Endothelial cell of umbilical vein (primary cell): ENCODE measurements around the gene PHACTR1. TPM values are rescaled to one million over a fixed set of nuclear protein-coding genes. Genes with fewer than 3 reads are reported as not detected.

Source experiments
- BruUV-seq: library from RNA; stranded (reverse); fragments of 400-500 nt; replicated peaks from 2 replicates; lab custom pipeline; 2021; lab: Mats Ljungman, UMichigan
- CTCF ChIA-PET: fragments of 300-600, 350-600 bp; sonication (Branson Sonifier 250); formaldehyde crosslinking; loops from one replicate; lab custom pipeline; 2021; ENCODE audit warnings: antibody characterized with exemption, inconsistent platforms; lab: Charles Lee
- POLR2A ChIA-PET: fragments of 300-600, 350-600 bp; sonication (Branson Sonifier 250); formaldehyde crosslinking; loops from one replicate; lab custom pipeline; 2021; ENCODE audit warnings: antibody characterized with exemption, inconsistent platforms; lab: Charles Lee
- DNase-seq: peaks from one replicate; pipeline ENCODE4 v3.0.0-alpha.2; 2011; ENCODE audit warnings: low read depth, low spot score
- FAIRE-seq: peaks from 2 replicates; lab custom pipeline; 2011; peaks lifted over from hg19 to GRCh38; lab: Jason Lieb, UNC
- H2AFZ ChIP-seq: 2 replicates; pipeline ENCODE4 v1.6.0; 2012; ENCODE audit warnings: low read depth, low read length, control low read depth, inconsistent platforms
- H3K27ac ChIP-seq: 2 replicates; pipeline ENCODE4 v1.5.1; 2011; ENCODE audit warnings: low read depth, mild to moderate bottlenecking, control low read depth, low read length, moderate library complexity; ENCODE audit not compliant: insufficient read depth
- H3K27me3 ChIP-seq, 2 experiments: 2 replicates each; pipeline versions ENCODE4 v1.6.0 to v1.6.1; 2011; ENCODE audit warnings: low read length in 2 of 2, mixed read lengths in 1 of 2; ENCODE audit not compliant: control insufficient read depth in 2 of 2, insufficient read depth in 2 of 2
- H3K36me3 ChIP-seq, 2 experiments: 2 replicates in 1 of 2; 3 replicates in 1 of 2; pipeline ENCODE4 v1.5.1; 2011; ENCODE audit warnings: low read length in 2 of 2, mild to moderate bottlenecking in 1 of 2, moderate library complexity in 1 of 2; ENCODE audit not compliant: control insufficient read depth in 2 of 2, insufficient read depth in 2 of 2; ENCODE audit errors: extremely low read depth in 1 of 2
- H3K4me1 ChIP-seq: 3 replicates; pipeline ENCODE4 v1.5.1; 2011; ENCODE audit warnings: mild to moderate bottlenecking, low read length; ENCODE audit not compliant: control insufficient read depth, insufficient read depth; ENCODE audit errors: extremely low read depth
- H3K4me2 ChIP-seq: 2 replicates; pipeline ENCODE4 v1.6.1; 2011; ENCODE audit warnings: low read length, control low read depth, mixed read lengths; ENCODE audit not compliant: insufficient read depth
- H3K4me3 ChIP-seq, 3 experiments: fragments of 200-600 bp in 1 of 3; sonication (generic), shearing (Covaris generic) in 1 of 3; replicated peaks in 1 of 3; 2 replicates each; pipeline ENCODE4 v1.5.1; 2011 to 2016; ENCODE audit warnings: control low read depth in 3 of 3, low read length in 3 of 3, mild to moderate bottlenecking in 2 of 3, inconsistent platforms in 1 of 3, low read depth in 1 of 3, moderate library complexity in 1 of 3; ENCODE audit not compliant: insufficient read depth in 1 of 3
- H3K79me2 ChIP-seq: 2 replicates; pipeline ENCODE4 v1.6.0; 2012; ENCODE audit warnings: low read length, inconsistent platforms; ENCODE audit not compliant: control insufficient read depth, insufficient read depth
- H3K9ac ChIP-seq: replicated peaks from 2 replicates; pipeline ENCODE3; 2011; ENCODE audit warnings: low read length, control low read depth; ENCODE audit not compliant: insufficient read depth; ENCODE audit errors: extremely low read depth
- H3K9me1 ChIP-seq: replicated peaks from 3 replicates; pipeline ENCODE4 v1.6.0; 2011; ENCODE audit warnings: mild to moderate bottlenecking, low read length; ENCODE audit not compliant: control insufficient read depth, insufficient read depth; ENCODE audit errors: extremely low read depth
- H3K9me3 ChIP-seq: replicated peaks from 2 replicates; pipeline ENCODE4 v1.5.1; 2012; ENCODE audit warnings: low read length, inconsistent platforms; ENCODE audit not compliant: control insufficient read depth, insufficient read depth
- H4K20me1 ChIP-seq: replicated peaks from 2 replicates; pipeline ENCODE3; 2011; ENCODE audit warnings: mild to moderate bottlenecking, low read length; ENCODE audit not compliant: control insufficient read depth, insufficient read depth; ENCODE audit errors: extremely low read depth
- EZH2 ChIP-seq: IDR thresholded peaks from 2 replicates; pipeline ENCODE4 v1.6.1; 2012; ENCODE audit warnings: borderline replicate concordance, low read depth, mild to moderate bottlenecking, moderate library complexity, low read length, inconsistent platforms; ENCODE audit not compliant: severe bottlenecking
- FOS ChIP-seq: IDR thresholded peaks from 2 replicates; pipeline ENCODE4 v1.6.1; 2011; ENCODE audit warnings: mild to moderate bottlenecking, low read length, moderate library complexity, borderline replicate concordance; ENCODE audit not compliant: insufficient read depth
- GATA2 ChIP-seq: IDR thresholded peaks from 2 replicates; pipeline ENCODE4 v1.7.0; 2011; ENCODE audit warnings: low read depth, mild to moderate bottlenecking, moderate library complexity, mixed read lengths, low read length; ENCODE audit not compliant: insufficient read length, insufficient read depth
- JUN ChIP-seq: IDR thresholded peaks from 2 replicates; pipeline ENCODE4 v1.6.1; 2011; ENCODE audit warnings: borderline replicate concordance, low read depth; ENCODE audit not compliant: insufficient read length, insufficient read depth
- MYC ChIP-seq: IDR thresholded peaks from one replicate; pipeline ENCODE4 v1.6.1; 2011; ENCODE audit warnings: mild to moderate bottlenecking, low read depth, low read length
- POLR2A ChIP-seq: IDR thresholded peaks from 2 replicates; pipeline ENCODE4 v1.6.1; 2012; ENCODE audit warnings: low read depth, mild to moderate bottlenecking, control low read depth, low read length
- POLR2AphosphoS5 ChIP-seq: IDR thresholded peaks from 2 replicates; pipeline ENCODE4 v1.6.1; 2012; ENCODE audit warnings: low read depth, mild to moderate bottlenecking, control low read depth, low read length, moderate library complexity; ENCODE audit not compliant: insufficient read depth
- dilution Hi-C: fragments of 300-500 bp; cut with MboI; formaldehyde crosslinking; loops from one replicate; pipeline ENCODE4 v1.15.0; 2019; ENCODE audit warnings: low sequenced_read_pairs; ENCODE audit not compliant: extremely low pct_ligation_motif_present
- intact Hi-C: fragments of 100-400 bp; cut with micrococcal nuclease; formaldehyde crosslinking; loops from one replicate; pipeline ENCODE4 v1.10.0; 2022
- polyA plus RNA-seq, 4 experiments: library from polyadenylated mRNA; depleted of rRNA in 3 of 4; stranded (reverse) in 3 of 4; unstranded in 1 of 4; fragments of >200 nt; gene quantifications; 2 replicates each; pipeline versions ENCODE4 v1.2.1 to v1.2.3, GENCODE V29; 2011 to 2012; ENCODE audit warnings: missing spikeins in 1 of 4
- total RNA-seq: library from RNA; stranded (reverse); gene quantifications from 2 replicates; pipeline ENCODE4 v1.2.3, GENCODE V29; 2021
- TF ChIP-seq, protein P1 (sequence below): IDR thresholded peaks from 2 replicates; pipeline ENCODE4 v1.6.1; 2011; ENCODE audit not compliant: insufficient read depth, insufficient read length
- TF ChIP-seq, protein P2 (sequence below), 2 donors: IDR thresholded peaks; 1 replicate in 1 of 2; 2 replicates in 1 of 2; pipeline ENCODE4 v1.5.1; 2011; ENCODE audit warnings: low read length in 2 of 2, mild to moderate bottlenecking in 2 of 2, moderate library complexity in 2 of 2, control low read depth in 1 of 2, inconsistent platforms in 1 of 2, low read depth in 1 of 2; ENCODE audit not compliant: insufficient read depth in 1 of 2; ENCODE audit errors: extremely low read depth in 1 of 2

The PHACTR1 gene
- total and polyA plus RNA-seq, 2 donors (not counting 3 experiments of a cell fraction or from before 2014, with no cell fraction given), result 2.4 to 23.2 TPM

DNA sequence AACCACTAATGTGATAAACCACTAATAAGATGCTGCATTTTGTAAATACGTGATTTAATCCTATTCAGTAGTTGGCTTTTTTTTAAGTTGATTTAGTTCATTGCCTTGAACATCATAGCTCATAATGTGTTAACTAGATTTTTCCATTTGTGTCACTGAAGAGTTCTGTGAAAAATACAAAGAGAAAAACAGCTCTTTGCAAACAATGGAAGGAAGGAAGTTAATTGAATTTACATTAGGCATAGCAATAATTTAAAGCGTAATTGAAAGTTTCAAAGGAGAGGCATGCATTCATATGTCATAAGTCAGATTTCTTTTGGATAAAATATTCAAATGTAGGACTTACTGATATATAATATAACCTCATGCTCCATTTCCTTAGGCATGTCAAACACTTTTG lies 509.5 kb downstream of the PHACTR1 start:
- no peaks in the 10 kb centered on the region for H3K36me3 ChIP-seq
- H3K4me1 ChIP-seq, result peaks cover 12% of the 10 kb centered on the region
- no peak overlapping the region for H3K9ac ChIP-seq
- no TSS peak for BruUV-seq
- H3K27me3 ChIP-seq, result no peaks in the 10 kb centered on the region
- H3K4me2 ChIP-seq, result peak overlapping the region; percentile 30
- H3K27ac ChIP-seq, result peak overlapping the region; percentile 36
- intact Hi-C loops, result loop anchor here (1.0 kb wide), 1 partner anchor 9 kb away; no protein-coding TSS in a partner anchor
- dilution Hi-C loops, result no loop called here
- FAIRE-seq (peak; percentile 93), DNase-seq (peak; percentile 82)
- no peaks in the 10 kb centered on the region for H3K9me3 ChIP-seq
- H3K4me3 ChIP-seq, result no peak overlapping the region
- TF ChIP-seq JUN (peak; percentile 41), MYC (no peak)
- ChIA-PET CTCF (interaction anchor here (0.7 to 1.4 kb wide), 5 partner anchors 8 to 349 kb away, joined by 3 to 5 read pairs (median 3); partner anchors contain the start of gene SIRT5), POLR2A (no interaction called here)
- peak overlapping the region; percentile 56 for H2AFZ ChIP-seq
- no peaks in the 10 kb centered on the region for H3K9me1 ChIP-seq
- no peaks in the 10 kb centered on the region for H3K79me2 ChIP-seq
- no peaks in the 10 kb centered on the region for H4K20me1 ChIP-seq

DNA sequence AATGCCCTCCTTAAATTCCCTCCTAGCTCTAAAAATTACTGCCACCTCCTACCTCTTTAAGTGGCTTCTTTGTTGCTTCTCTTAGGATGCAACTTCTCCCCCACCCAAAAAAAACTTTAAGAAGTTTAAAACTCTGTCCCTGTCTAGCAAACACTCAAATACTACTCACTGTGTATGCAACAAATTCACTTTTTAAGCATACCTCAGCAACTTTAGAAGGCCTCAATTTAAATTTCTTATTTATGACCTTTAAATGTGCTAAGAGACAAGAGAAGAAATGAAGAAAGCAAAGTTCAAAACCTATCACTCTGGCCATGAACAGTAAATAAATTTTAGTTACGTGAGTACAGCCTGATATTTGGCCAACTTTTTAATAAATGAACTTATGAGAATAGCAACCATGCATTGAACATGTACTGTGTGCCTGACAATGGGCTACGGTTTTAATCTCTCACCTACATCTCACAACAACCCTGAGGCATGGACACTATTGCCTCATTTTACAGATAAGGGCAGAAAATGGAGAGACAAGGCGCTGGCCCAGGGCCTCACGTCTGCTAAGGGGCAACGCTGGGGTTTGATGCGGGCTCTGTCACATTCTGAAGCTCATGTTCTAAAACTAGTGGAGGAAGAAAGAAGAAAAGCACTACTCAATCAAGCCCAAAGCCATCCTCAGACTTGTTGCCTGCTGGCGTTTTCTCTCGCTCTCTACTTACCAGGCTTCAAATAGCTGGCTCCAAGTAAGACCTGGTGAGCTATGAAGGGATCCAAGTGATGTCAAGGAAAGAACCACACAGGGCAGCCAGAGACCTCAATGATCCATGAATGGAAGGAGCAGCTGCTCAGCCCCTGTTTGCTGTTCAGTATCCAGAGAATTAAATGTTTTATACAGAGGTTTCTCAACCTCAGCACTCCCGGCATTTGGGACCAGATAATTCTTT lies 512.0 kb downstream of the PHACTR1 start:
- Histone ChIP-seq H3K27ac (no peak overlapping the region), H3K4me1 (peaks cover 12% of the 10 kb centered on the region), H3K79me2 (no peaks in the 10 kb centered on the region), H4K20me1 (no peaks in the 10 kb centered on the region), H3K36me3 (no peaks in the 10 kb centered on the region), H3K9me3 (no peaks in the 10 kb centered on the region), H2AFZ (no peak overlapping the region), H3K27me3 (no peaks in the 10 kb centered on the region), H3K4me3 (no peak overlapping the region), H3K9ac (no peak overlapping the region), H3K9me1 (no peaks in the 10 kb centered on the region), H3K4me2 (no peak overlapping the region)
- dilution Hi-C loops (no loop called here), intact Hi-C loops (no loop called here)
- TF ChIP-seq, protein P1, sequence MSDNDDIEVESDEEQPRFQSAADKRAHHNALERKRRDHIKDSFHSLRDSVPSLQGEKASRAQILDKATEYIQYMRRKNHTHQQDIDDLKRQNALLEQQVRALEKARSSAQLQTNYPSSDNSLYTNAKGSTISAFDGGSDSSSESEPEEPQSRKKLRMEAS, result no peak
- no peak for TF ChIP-seq JUN
- no peak for TF ChIP-seq MYC
- no peak for TF ChIP-seq POLR2A
- TF ChIP-seq EZH2, result no peak
- TF ChIP-seq GATA2, result no peak
- no peak for TF ChIP-seq FOS
- TF ChIP-seq, protein P2, sequence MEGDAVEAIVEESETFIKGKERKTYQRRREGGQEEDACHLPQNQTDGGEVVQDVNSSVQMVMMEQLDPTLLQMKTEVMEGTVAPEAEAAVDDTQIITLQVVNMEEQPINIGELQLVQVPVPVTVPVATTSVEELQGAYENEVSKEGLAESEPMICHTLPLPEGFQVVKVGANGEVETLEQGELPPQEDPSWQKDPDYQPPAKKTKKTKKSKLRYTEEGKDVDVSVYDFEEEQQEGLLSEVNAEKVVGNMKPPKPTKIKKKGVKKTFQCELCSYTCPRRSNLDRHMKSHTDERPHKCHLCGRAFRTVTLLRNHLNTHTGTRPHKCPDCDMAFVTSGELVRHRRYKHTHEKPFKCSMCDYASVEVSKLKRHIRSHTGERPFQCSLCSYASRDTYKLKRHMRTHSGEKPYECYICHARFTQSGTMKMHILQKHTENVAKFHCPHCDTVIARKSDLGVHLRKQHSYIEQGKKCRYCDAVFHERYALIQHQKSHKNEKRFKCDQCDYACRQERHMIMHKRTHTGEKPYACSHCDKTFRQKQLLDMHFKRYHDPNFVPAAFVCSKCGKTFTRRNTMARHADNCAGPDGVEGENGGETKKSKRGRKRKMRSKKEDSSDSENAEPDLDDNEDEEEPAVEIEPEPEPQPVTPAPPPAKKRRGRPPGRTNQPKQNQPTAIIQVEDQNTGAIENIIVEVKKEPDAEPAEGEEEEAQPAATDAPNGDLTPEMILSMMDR (IDR thresholded peaks at IDR 0.05; ENCODE audit: extremely low read depth in 1 of 2, insufficient read depth in 1 of 2, low read depth in 1 of 2, low read length in 2 of 2), result no peak
- no peak for TF ChIP-seq POLR2AphosphoS5
- ChIA-PET CTCF (no interaction called here), POLR2A (no interaction called here)
- no TSS peak for BruUV-seq
- FAIRE-seq (peak; percentile 26), DNase-seq (no peak)
